ENCODE data around the gene NTRK3. TPM values are rescaled to one million over a fixed set of nuclear protein-coding genes. Genes with fewer than 3 reads are reported as not detected.

Gene NTRK3
- total RNA-seq, 2 experiments from 2014 or later, result 0.78 TPM; not detected in 1

DNA sequence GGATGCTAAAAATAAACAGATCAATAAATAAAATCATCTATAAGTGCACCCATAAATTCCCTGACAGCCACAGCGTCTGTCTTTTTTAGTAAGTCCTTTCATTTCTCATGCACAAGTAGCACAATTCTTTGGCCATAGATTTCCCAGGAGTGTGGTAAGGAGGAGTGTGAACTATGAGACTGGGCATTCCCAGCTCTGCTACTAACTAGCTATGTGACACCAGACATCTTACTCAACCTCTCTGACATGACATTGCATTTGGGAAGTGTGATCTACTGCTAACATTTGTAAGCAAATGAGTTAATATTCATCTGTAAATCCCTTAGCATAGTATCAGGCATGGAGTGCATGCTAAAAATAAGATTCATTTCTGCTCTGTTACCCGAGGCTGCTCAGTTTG, 301.7 kb downstream of the NTRK3 start:
- TF ChIP-seq, protein P1, sequence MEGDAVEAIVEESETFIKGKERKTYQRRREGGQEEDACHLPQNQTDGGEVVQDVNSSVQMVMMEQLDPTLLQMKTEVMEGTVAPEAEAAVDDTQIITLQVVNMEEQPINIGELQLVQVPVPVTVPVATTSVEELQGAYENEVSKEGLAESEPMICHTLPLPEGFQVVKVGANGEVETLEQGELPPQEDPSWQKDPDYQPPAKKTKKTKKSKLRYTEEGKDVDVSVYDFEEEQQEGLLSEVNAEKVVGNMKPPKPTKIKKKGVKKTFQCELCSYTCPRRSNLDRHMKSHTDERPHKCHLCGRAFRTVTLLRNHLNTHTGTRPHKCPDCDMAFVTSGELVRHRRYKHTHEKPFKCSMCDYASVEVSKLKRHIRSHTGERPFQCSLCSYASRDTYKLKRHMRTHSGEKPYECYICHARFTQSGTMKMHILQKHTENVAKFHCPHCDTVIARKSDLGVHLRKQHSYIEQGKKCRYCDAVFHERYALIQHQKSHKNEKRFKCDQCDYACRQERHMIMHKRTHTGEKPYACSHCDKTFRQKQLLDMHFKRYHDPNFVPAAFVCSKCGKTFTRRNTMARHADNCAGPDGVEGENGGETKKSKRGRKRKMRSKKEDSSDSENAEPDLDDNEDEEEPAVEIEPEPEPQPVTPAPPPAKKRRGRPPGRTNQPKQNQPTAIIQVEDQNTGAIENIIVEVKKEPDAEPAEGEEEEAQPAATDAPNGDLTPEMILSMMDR (IDR thresholded peaks at IDR 0.05), result no peak
- peaks cover 8% of the 10 kb centered on the region for H3K27me3 Mint-ChIP-seq
- Histone ChIP-seq H3K27me3 (ENCODE audit: control insufficient read depth in 1 of 2, insufficient read depth in 2 of 2, low read length in 2 of 2) (no peaks in the 10 kb centered on the region), H3K9me3 (ENCODE audit: control insufficient read depth in 1 of 2, insufficient read depth in 1 of 2, low read length in 2 of 2) (no peaks in the 10 kb centered on the region), H3K36me3 (ENCODE audit: insufficient read depth, low read length) (no peaks in the 10 kb centered on the region), H3K4me1 (ENCODE audit: insufficient read depth, low read length) (no peaks in the 10 kb centered on the region), H3K4me3 (ENCODE audit: low read length) (no peak overlapping the region), H3K27ac (ENCODE audit: low read depth in 1 of 2, low read length in 2 of 2) (no peak overlapping the region)
- ATAC-seq (ENCODE audit: poor library complexity) (no peak), DNase-seq (no peak)
- H3K9me3 Mint-ChIP-seq, result no peaks in the 10 kb centered on the region
- no peak overlapping the region for H3K4me3 Mint-ChIP-seq
- H3K36me3 Mint-ChIP-seq (ENCODE audit: low read depth), result no peaks in the 10 kb centered on the region
- CTCF ChIA-PET, result no interaction called here
- H3K27ac Mint-ChIP-seq, result no peak overlapping the region
- no peaks in the 10 kb centered on the region for H3K4me1 Mint-ChIP-seq (ENCODE audit: low read depth)
- POLR2A ChIA-PET, result no interaction called here
- intact Hi-C loops (cut with DNase I, micrococcal nuclease), result no loop called here

DNA sequence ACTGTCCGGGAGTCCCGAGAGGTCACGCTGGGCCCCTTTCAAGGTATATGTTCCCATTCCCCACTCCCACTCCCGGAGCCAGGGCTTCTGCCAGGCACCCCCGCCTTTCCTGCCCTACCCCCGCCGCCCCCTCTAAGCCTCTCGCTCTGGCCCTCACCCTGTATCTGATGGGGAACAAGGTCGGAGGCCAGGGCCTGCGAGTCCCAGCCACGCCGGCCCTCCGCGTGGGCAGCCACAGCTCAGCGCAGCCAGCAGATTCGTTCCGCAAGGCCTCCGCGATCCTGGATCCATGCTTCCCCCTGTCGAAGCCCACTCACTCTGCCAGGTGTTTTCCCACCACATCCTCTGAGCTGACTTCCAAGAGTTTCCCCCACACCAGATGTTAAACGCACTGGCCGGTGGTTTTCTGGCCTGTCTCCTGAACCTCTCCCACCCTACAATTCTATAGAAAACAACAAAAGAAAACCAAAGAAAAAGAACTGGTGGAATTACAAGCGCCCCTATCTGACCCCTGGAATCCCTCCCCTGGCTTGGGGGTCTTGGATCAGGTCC, 303.7 kb downstream of the NTRK3 start:
- H3K4me3 ChIP-seq (ENCODE audit: low read length), result no peak overlapping the region
- no peaks in the 10 kb centered on the region for H3K36me3 ChIP-seq (ENCODE audit: insufficient read depth, low read length)
- peaks cover 3% of the 10 kb centered on the region for H3K27me3 Mint-ChIP-seq
- CTCF ChIA-PET, result no interaction called here
- DNase-seq (no peak), ATAC-seq (ENCODE audit: poor library complexity) (no peak)
- H3K4me1 Mint-ChIP-seq (ENCODE audit: low read depth), result no peaks in the 10 kb centered on the region
- intact Hi-C loops (cut with DNase I, micrococcal nuclease), result no loop called here
- no peaks in the 10 kb centered on the region for H3K27me3 ChIP-seq (ENCODE audit: control insufficient read depth in 1 of 2, insufficient read depth in 2 of 2, low read length in 2 of 2)
- H3K4me3 Mint-ChIP-seq, result no peak overlapping the region
- POLR2A ChIA-PET, result no interaction called here
- no peaks in the 10 kb centered on the region for H3K4me1 ChIP-seq (ENCODE audit: insufficient read depth, low read length)
- TF ChIP-seq, protein P1 (IDR thresholded peaks at IDR 0.05), result no peak
- no peaks in the 10 kb centered on the region for H3K9me3 Mint-ChIP-seq
- no peaks in the 10 kb centered on the region for H3K36me3 Mint-ChIP-seq (ENCODE audit: low read depth)
- H3K9me3 ChIP-seq (ENCODE audit: control insufficient read depth in 1 of 2, insufficient read depth in 1 of 2, low read length in 2 of 2), result no peaks in the 10 kb centered on the region
- no peak overlapping the region for H3K27ac Mint-ChIP-seq
- no peak overlapping the region for H3K27ac ChIP-seq (ENCODE audit: low read depth in 1 of 2, low read length in 2 of 2)

DNA sequence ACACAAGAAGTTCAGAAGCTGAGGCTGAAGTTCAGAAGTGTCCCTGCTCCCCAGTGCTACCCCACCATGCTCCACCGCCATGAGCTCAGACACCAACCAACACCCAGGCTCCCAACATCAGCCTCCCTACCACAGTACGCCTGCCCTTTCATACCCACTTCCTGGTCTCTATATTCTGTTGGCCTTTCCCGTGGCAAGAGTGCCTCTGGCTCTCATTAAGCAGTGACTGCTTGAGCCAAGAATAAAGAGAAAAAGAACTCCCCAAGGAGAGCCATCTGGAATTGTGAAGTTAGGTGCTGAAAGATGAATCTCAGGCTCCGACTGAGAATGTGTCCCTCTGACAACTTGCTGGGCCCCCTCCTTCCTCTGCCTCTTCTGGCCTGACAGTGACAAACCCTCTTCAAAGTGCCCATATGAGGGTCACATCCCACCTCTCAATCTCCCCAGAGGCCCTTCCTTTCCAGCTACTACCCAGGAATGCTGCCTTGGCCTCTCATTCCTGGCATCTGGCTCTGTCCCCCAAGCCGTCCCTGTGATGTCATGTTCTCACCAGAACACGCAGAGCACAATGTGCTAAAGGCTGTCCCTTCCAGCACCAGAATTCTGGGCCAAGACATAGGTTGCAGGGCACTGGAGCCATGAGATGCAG, 306.8 kb downstream of the NTRK3 start:
- TF ChIP-seq, protein P1 (IDR thresholded peaks at IDR 0.05), result no peak
- H3K36me3 Mint-ChIP-seq (ENCODE audit: low read depth), result no peaks in the 10 kb centered on the region
- H3K27me3 Mint-ChIP-seq, result no peaks in the 10 kb centered on the region
- DNase-seq (no peak), ATAC-seq (ENCODE audit: poor library complexity) (no peak)
- no peak overlapping the region for H3K4me3 ChIP-seq (ENCODE audit: low read length)
- no peaks in the 10 kb centered on the region for H3K4me1 ChIP-seq (ENCODE audit: insufficient read depth, low read length)
- ChIA-PET CTCF (no interaction called here), POLR2A (no interaction called here)
- no peaks in the 10 kb centered on the region for H3K36me3 ChIP-seq (ENCODE audit: insufficient read depth, low read length)
- H3K4me3 Mint-ChIP-seq, result no peak overlapping the region
- no peak overlapping the region for H3K27ac Mint-ChIP-seq
- intact Hi-C loops (cut with DNase I, micrococcal nuclease), result no loop called here
- no peaks in the 10 kb centered on the region for H3K27me3 ChIP-seq (ENCODE audit: control insufficient read depth in 1 of 2, insufficient read depth in 2 of 2, low read length in 2 of 2)
- H3K9me3 Mint-ChIP-seq, result no peaks in the 10 kb centered on the region
- no peaks in the 10 kb centered on the region for H3K9me3 ChIP-seq (ENCODE audit: control insufficient read depth in 1 of 2, insufficient read depth in 1 of 2, low read length in 2 of 2)
- H3K27ac ChIP-seq (ENCODE audit: low read depth in 1 of 2, low read length in 2 of 2), result no peak overlapping the region
- H3K4me1 Mint-ChIP-seq (ENCODE audit: low read depth), result no peaks in the 10 kb centered on the region

Measured in CD4-positive, alpha-beta T cell (primary cell).